ENCODE data around the gene RECQL5.
"Not testable (repeated sequence)": the region's sequence is repeated elsewhere in the genome, so short reads cannot be mapped to it uniquely, and the experiment has no call there.

RECQL5 gene

GRCh38 chr17:75610103-75610984, 56.6 kb downstream of the RECQL5 start:
- H3K9me3 Mint-ChIP-seq: no peaks in the 10 kb centered on the region
- no peaks in the 10 kb centered on the region for H3K36me3 Mint-ChIP-seq
- H3K4me1 Mint-ChIP-seq: no peaks in the 10 kb centered on the region
- H3K27ac Mint-ChIP-seq: no peak overlapping the region
- H3K27me3 Mint-ChIP-seq: no peaks in the 10 kb centered on the region
- H3K4me3 Mint-ChIP-seq: no peak overlapping the region

- no peaks in the 10 kb centered on the region for H3K9me3 Mint-ChIP-seq
- H3K36me3 Mint-ChIP-seq: no peaks in the 10 kb centered on the region
- H3K27me3 Mint-ChIP-seq: no peaks in the 10 kb centered on the region
- H3K27ac Mint-ChIP-seq: no peak overlapping the region
- H3K4me3 Mint-ChIP-seq: no peak overlapping the region
- H3K4me1 Mint-ChIP-seq: no peaks in the 10 kb centered on the region
Observed at GRCh38 chr17:75607086-75607485, 59.9 kb downstream of the RECQL5 start.

- Mint-ChIP-seq H3K27ac (no peak overlapping the region), H3K4me3 (no peak overlapping the region)
Observed at GRCh38 chr17:75605790-75606189, 61.2 kb downstream of the RECQL5 start.

DNA sequence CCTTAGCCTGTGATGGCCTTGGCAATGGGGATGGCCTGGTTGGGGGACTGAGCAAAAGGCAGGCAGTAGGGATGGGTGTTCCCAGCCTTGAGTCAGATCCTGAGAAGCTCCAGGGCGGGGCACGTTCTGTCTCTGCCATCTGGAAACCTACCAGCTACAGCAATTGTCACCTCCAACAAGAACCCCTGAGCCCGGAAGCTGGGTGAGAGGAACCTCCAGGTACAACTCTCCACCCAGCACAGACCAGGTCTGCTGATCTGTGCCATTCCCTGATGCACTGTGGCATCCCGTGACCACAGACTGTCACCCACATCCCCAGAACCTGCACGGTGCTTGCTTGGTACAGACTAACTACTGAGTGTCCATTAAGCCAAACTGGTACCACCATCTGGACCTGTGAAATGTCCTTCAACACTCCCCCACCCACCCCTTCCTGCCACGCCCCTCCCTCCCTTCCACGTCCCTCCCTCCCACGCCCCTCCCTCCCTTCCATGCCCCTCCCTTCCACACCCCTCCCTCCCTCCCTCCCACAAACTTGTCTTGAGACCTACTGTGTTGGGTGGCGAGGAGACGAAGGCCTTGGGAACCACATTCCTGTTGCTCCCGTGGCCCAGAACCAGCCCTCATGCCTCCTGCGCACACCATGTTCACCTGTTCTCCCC, 62.8 kb downstream of the RECQL5 start:
- Mint-ChIP-seq H3K4me3 (no peak overlapping the region), H3K9me3 (no peaks in the 10 kb centered on the region), H3K27ac (no peak overlapping the region), H3K36me3 (no peaks in the 10 kb centered on the region), H3K4me1 (no peaks in the 10 kb centered on the region), H3K27me3 (no peaks in the 10 kb centered on the region)

More at GRCh38 chr17:75605790-75606189, 61.2 kb downstream of the RECQL5 start:
- Mint-ChIP-seq H3K9me3 (no peaks in the 10 kb centered on the region), H3K36me3 (no peaks in the 10 kb centered on the region), H3K4me1 (no peaks in the 10 kb centered on the region), H3K27me3 (no peaks in the 10 kb centered on the region)

GRCh38 chr17:75603123-75603522, 63.8 kb downstream of the RECQL5 start:
- H3K4me3 Mint-ChIP-seq: no peak overlapping the region
- H3K4me1 Mint-ChIP-seq: no peaks in the 10 kb centered on the region
- no peak overlapping the region for H3K27ac Mint-ChIP-seq
- no peaks in the 10 kb centered on the region for H3K9me3 Mint-ChIP-seq
- H3K27me3 Mint-ChIP-seq: no peaks in the 10 kb centered on the region
- H3K36me3 Mint-ChIP-seq: no peaks in the 10 kb centered on the region

- H3K36me3 Mint-ChIP-seq: no peaks in the 10 kb centered on the region
- no peaks in the 10 kb centered on the region for H3K9me3 Mint-ChIP-seq
- no peak overlapping the region for H3K27ac Mint-ChIP-seq
- H3K4me3 Mint-ChIP-seq: no peak overlapping the region
- no peaks in the 10 kb centered on the region for H3K4me1 Mint-ChIP-seq
- no peaks in the 10 kb centered on the region for H3K27me3 Mint-ChIP-seq
Observed at GRCh38 chr17:75602644-75603043, 64.3 kb downstream of the RECQL5 start.

- Mint-ChIP-seq H3K27me3 (no peaks in the 10 kb centered on the region), H3K9me3 (no peaks in the 10 kb centered on the region), H3K36me3 (no peaks in the 10 kb centered on the region), H3K4me1 (no peaks in the 10 kb centered on the region), H3K27ac (no peak overlapping the region), H3K4me3 (no peak overlapping the region)
Observed at GRCh38 chr17:75601057-75601987, 65.6 kb downstream of the RECQL5 start.

- Mint-ChIP-seq H3K36me3 (no peaks in the 10 kb centered on the region), H3K4me3 (no peak overlapping the region), H3K9me3 (no peaks in the 10 kb centered on the region), H3K4me1 (no peaks in the 10 kb centered on the region), H3K27ac (no peak overlapping the region), H3K27me3 (no peaks in the 10 kb centered on the region)
Observed at GRCh38 chr17:75596320-75597087, 70.5 kb downstream of the RECQL5 start.

DNA sequence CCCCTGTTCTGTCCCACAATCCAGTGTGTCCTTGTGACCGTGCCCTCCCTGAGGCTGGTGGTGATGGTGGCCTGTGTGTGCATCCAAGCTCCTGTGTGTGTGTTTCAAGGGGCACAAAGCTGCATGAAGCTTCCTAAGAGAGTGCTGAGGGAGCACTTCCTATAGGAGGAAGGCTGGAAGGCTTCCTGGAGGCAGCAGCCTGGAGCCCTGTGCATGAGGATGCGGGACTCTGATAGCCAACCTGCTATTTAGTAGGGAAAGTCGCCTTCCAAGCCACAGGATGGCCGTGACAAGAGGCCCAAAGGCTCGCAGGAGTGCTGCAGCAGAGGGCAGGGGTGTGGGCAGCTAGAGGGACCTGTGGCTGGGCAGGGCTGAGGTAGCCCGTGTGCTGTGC, 71.0 kb downstream of the RECQL5 start:
- Mint-ChIP-seq H3K4me3 (no peak overlapping the region), H3K36me3 (no peaks in the 10 kb centered on the region), H3K27ac (no peak overlapping the region), H3K27me3 (no peaks in the 10 kb centered on the region), H3K9me3 (no peaks in the 10 kb centered on the region), H3K4me1 (no peaks in the 10 kb centered on the region)

- Mint-ChIP-seq H3K9me3 (no peaks in the 10 kb centered on the region), H3K27ac (no peak overlapping the region), H3K27me3 (no peaks in the 10 kb centered on the region)
Observed at GRCh38 chr17:75595284-75595919, 71.6 kb downstream of the RECQL5 start.

DNA sequence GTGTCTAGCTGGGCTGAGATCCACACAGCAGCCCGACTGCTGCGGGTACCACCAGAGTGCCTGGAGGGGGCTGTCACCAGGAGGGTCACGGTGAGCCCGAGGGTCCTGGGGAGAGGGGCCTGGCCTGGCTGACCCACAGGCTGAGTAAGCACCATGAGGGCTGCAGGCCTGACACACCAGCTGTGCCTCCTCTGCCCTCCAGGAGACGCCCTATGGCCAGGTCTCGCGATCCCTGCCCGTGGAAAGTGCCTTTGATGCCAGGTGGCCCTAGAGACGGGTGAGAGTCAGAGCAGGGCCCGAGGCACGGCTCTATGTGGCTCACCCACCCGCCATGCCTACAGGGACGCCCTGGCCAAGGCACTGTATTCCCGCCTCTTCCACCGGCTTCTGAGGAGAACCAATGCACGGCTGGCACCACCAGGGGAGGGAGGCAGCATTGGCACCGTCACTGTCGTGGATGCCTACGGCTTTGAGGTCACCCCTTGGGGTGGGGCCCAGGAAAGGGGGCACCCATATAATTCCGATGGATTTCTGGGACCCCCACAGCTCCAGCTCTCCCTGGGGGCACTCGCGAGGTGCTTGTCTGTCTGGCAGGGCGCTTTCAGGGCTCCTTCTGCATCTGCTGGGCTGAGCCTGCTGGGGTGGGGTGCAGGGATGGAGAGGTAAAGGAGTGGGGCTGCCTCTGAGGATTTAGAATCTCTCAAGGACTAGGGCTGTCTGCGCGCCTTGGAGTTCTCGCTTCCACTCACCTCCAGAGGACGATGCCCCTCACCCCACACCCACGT, 72.3 kb downstream of the RECQL5 start:
- Mint-ChIP-seq H3K4me1 (no peaks in the 10 kb centered on the region), H3K9me3 (no peaks in the 10 kb centered on the region), H3K27me3 (no peaks in the 10 kb centered on the region), H3K36me3 (no peaks in the 10 kb centered on the region), H3K4me3 (no peak overlapping the region), H3K27ac (no peak overlapping the region)

More at GRCh38 chr17:75595284-75595919, 71.6 kb downstream of the RECQL5 start:
- no peak overlapping the region for H3K4me3 Mint-ChIP-seq
- no peaks in the 10 kb centered on the region for H3K4me1 Mint-ChIP-seq
- H3K36me3 Mint-ChIP-seq: no peaks in the 10 kb centered on the region

GRCh38 chr17:75593430-75593829, 73.5 kb downstream of the RECQL5 start:
- not testable (repeated sequence) for H3K27me3 Mint-ChIP-seq, H3K4me3 Mint-ChIP-seq, H3K27ac Mint-ChIP-seq, H3K36me3 Mint-ChIP-seq, H3K4me1 Mint-ChIP-seq, H3K9me3 Mint-ChIP-seq

GRCh38 chr17:75592348-75593020, 74.5 kb downstream of the RECQL5 start:
- no peaks in the 10 kb centered on the region for H3K36me3 Mint-ChIP-seq
- H3K27ac Mint-ChIP-seq: no peak overlapping the region
- H3K4me1 Mint-ChIP-seq: no peaks in the 10 kb centered on the region
- H3K9me3 Mint-ChIP-seq: no peaks in the 10 kb centered on the region
- H3K4me3 Mint-ChIP-seq: no peak overlapping the region
- no peaks in the 10 kb centered on the region for H3K27me3 Mint-ChIP-seq

All from activated naive CD4-positive, alpha-beta T cell treated with anti-CD3 and anti-CD28 coated beads, Interleukin-2, amount 50 U/mL, for 24 hours (primary cell).